Left forelimb (tissue), 1 donor: ENCODE results near the gene TRIP13.
"Not testable (repeated sequence)": the region's sequence is repeated elsewhere in the genome, so short reads cannot be mapped to it uniquely, and the experiment has no call there.

Source experiments
- DNase-seq: peaks from one replicate; pipeline ENCODE4 v3.0.0-alpha.2; 2018; ENCODE audit warnings: low spot score

The TRIP13 gene

DNA sequence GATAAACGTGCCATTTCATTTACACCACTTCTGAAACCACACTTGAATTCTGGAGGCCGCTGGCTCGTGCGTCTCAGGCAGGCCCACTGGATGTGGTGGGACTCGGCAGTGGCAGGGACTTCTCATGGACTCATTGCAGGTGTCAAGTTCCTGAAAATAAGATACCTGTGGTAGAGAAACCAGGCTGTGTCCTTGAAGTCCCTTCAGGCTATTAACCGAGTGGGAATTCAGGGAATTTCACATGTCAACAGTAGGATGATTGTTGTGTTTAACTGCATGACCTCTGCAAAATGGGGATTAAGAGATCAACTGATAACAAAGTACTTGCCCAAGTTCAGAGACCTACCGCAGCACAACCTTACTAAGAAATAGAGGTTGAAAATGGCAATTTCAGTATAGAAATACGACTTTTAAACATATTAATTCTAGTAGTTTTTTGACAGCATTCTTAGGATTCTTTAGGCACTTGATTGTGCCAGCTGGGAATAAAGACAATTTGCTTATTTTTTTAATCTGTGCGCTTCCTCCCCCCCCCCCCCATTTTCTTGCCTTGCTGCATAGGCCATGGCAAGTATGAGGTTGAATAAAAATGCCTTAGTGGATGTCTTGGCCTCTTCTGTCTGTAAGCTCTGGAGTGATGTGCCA lies 26.8 kb downstream of the TRIP13 start:
- peak; percentile 33 for DNase-seq

DNA sequence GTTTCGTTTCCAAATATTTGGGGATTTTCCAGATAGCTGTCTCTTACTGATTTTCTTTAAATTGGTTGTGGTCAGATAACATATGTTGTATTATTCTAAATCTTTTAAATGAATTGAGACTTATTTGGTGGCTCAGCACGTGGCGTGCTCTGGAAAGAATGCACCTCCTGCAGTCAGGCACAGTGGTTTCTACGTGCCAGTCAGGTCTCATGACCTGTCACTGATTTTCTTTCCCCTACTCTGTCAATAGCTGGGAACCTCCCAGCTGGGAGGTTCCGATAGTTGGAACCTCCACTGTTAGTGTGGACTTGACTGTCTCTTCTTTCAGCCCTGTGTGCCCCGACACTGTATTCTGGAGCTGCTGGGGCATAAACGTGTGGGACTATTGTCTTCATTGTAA lies 27.6 kb downstream of the TRIP13 start:
- DNase-seq: peak; percentile 12

DNA sequence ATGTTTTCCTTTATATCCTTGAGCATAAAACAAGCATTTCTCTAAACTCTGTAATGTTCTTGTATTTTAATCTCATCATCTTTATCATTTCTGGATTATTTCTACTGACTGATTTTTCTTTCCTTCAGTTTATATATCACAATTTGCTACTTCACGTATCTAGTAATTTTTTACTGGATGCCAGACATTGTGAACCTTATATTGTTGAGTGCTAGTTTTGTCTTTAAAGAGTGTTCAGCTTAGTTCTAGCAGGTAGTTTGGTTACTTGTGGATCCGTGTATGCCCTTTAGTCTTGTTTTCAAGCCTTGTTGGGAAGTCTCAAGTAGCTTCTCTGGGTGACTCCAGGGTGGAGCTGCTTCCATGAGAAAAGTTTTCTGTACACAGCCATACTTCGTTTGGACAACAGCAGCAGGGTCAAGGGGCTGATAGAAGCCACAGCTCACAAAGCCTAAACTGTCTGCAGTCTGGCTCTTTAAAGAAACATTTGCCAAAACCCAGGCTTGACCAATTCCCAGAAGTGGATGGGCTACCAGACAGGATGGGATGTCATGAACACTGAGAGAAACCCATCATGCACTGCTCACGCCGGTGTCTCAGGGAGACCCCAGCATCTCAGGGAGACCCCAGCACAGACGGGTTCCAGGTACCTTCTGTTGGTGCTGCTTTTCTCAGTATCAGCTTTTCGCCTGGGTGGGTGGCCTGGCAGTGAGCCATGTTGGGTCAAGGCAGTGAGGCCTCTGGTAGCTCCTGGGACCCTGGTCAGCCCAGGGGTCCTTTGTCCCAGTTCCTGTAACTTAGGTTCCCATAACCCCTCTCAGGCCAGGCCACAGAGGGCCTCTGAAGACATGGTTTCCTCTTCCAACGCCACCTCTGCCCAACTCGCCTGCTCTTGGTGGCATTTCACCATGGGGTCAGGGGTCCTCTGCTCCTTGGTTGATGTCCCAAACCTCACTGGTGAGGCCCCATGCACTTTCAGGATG lies 29.1 kb downstream of the TRIP13 start:
- DNase-seq: peak; percentile 51

- peak; percentile 64 for DNase-seq
These were observed 30.0 kb downstream of the TRIP13 start for GRCh38 chr5:922436-923280.

DNA sequence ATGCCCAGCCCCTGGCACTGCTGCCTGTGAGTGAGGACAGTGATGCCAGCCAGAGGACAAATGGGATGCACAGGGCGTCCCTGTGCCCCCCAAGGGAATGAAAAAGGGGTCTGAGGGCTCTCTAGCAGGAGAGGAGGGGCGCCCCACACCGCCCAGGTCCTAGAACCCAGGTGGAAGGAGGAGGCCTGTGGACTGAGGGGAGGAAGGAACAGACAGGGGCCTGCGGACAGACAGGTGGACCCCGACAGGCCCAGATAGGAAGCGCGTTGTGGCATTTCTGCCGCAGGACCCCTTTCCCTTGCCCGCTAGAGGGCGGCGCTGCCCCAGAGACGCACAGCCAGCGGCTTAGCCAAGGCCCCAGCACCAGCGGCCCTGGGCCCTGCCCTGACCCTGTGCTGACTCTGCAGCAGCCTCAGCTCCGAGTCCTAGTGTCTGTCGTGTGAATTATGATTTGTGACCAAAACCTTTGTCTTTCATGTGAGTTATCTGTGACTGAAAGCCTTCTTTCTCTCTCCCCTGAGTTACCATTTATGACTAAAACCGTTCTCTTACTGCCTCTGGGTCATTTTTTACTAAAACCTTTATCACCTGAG lies 30.7 kb downstream of the TRIP13 start:
- peak; percentile 81 for DNase-seq

DNA sequence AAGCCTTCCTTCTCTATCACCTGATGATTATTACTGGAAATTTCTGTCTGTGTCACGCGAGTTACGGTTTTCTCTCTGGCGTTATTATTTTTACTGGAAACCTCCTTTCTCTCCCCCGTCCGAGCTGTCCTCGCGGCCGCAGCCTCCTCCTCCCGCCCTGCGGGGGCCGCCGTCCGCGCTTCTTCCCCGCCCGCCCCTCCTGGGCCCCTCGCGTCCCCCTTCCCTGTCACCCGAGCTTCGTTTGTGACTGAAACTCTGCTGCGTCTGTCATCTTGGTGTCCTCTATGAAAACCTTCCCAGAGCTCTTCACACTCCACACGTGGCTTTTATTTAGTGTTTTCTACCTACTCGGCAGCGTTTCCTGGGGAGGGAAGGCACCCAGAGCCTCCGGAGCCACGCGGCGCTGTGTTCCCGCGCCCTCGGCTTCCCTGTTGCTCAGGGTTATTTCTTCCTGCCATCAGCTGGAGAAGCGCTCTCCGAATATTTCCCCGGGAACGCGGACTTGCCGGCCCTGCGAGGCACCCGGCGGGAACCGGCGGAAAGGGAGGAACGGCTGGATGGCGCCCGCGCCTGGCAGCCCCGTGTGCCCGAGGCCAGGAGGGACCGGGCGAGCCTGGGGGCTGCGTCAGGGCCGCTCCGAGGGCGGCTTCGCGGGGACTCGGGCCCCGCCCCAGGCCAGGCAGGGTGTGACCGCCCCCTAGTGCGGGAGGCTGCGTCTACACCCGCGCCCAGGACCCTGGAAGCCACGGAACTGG lies 33.9 kb downstream of the TRIP13 start:
- peak; percentile 71 for DNase-seq

GRCh38 chr5:927172-928015 lies 34.7 kb downstream of the TRIP13 start:
- peak; percentile 23 for DNase-seq

GRCh38 chr5:929182-929581 lies 36.5 kb downstream of the TRIP13 start:
- not testable (repeated sequence) for DNase-seq

- peak; percentile 38 for DNase-seq
These were observed 36.9 kb downstream of the TRIP13 start for GRCh38 chr5:929596-929995.

DNA sequence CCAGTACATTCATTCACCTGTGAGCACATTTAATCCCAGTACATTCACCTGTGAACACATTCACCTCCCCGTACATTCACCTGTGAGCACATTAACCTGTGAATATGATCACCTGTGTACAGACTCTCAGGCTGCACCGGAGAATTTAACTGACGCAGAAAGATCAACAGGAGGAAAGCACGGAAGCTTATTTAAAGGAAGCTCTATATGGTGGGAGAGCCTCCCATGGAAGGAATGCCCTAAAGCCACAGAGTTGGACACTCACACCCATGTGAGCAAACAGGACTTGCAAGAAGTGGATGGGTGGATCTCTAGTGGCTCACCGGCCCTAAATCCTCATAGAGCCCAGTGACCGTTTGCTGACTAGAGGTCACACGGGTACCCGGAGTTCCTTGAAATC lies 38.2 kb downstream of the TRIP13 start:
- peak; percentile 53 for DNase-seq

- DNase-seq: no peak
These were observed 39.0 kb downstream of the TRIP13 start for GRCh38 chr5:931570-932145.

- DNase-seq: no peak
These were observed 39.5 kb downstream of the TRIP13 start for GRCh38 chr5:932151-932627.

GRCh38 chr5:932628-933250 lies 40.1 kb downstream of the TRIP13 start:
- peak; percentile 31 for DNase-seq

GRCh38 chr5:933251-933861 lies 40.7 kb downstream of the TRIP13 start:
- no peak for DNase-seq

- not testable (repeated sequence) for DNase-seq
These were observed 41.3 kb downstream of the TRIP13 start for GRCh38 chr5:933951-934350.

GRCh38 chr5:934381-934967 lies 41.8 kb downstream of the TRIP13 start:
- peak; percentile 20 for DNase-seq

DNA sequence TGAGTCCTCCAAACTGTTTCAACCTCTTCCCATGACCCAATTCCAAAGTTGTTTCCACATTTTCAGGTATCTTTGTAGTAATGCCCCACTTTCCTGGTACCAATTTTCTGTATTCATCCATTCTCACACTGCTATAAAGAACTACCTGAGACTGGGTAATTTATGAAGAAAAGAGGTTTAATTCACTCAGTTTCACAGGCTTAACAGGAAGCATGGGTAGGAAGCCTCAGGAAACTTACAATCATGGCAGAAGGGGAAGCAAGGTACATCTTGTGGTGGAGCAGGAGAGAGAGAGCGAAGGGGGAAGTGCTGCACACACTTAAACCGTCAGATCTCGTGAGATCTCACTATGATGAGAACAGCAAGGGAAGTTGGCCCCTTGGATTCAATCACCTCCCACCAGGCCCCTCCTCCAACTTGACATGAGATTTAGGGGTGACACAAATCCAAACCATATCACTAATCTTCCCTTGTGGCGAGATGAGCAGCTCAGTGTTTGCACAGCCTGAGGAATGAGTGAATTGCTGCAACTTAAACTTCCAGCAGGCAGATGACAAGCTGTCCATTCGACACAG lies 42.9 kb downstream of the TRIP13 start:
- peak; percentile 48 for DNase-seq
